IMR-90 (cell line): ENCODE data around the gene FAM217A. TPM values are rescaled to one million over a fixed set of nuclear protein-coding genes. Genes with fewer than 3 reads are reported as not detected.

Experiments
- ATAC-seq: fragments of 200-7000 bp; cut with Tn5 transposase; 2 replicates; pipeline ENCODE4 v1.9.1; 2020; ENCODE audit warnings: low read depth, mild to moderate bottlenecking, moderate library complexity
- BruUV-seq: library from RNA; stranded (reverse); fragments of 400-500 nt; replicated peaks from 2 replicates; lab custom pipeline; 2021; lab: Mats Ljungman, UMichigan
- CTCF ChIA-PET: fragments of 300-600 bp; formaldehyde crosslinking; extraction: SDS; loops from one replicate; lab custom pipeline; 2021; ENCODE audit warnings: antibody characterized with exemption; lab: Yijun Ruan, JAX
- POLR2A ChIA-PET: fragments of 300-600 bp; sonication (Branson Sonifier 250); formaldehyde crosslinking; loops from one replicate; lab custom pipeline; 2022; ENCODE audit warnings: antibody characterized with exemption; ENCODE audit not compliant: unreplicated experiment; lab: Charles Lee
- DNase-seq: peaks from one replicate; pipeline ENCODE4 v3.0.0; 2013
- H2AFZ ChIP-seq: replicated peaks from 2 replicates; pipeline ENCODE3; 2013; ENCODE audit warnings: low read length, mild to moderate bottlenecking; ENCODE audit not compliant: poor library complexity
- H2AK5ac ChIP-seq: 2 replicates; pipeline ENCODE4 v1.6.1; 2013; ENCODE audit warnings: low read depth, low read length, inconsistent platforms
- H2AK9ac ChIP-seq: replicated peaks from 2 replicates; pipeline ENCODE3; 2013; ENCODE audit warnings: mild to moderate bottlenecking, low read depth, low read length, moderate library complexity; ENCODE audit not compliant: poor library complexity
- H2BK120ac ChIP-seq: 2 replicates; pipeline ENCODE4 v1.6.1; 2013; ENCODE audit warnings: low read depth, low read length, inconsistent platforms
- H2BK15ac ChIP-seq: 3 replicates; pipeline ENCODE4 v1.6.1; 2013; ENCODE audit warnings: low read depth, low read length, inconsistent platforms
- H2BK20ac ChIP-seq: 2 replicates; pipeline ENCODE4 v1.6.1; 2013; ENCODE audit warnings: low read depth, mild to moderate bottlenecking, inconsistent platforms, low read length, moderate library complexity
- H2BK5ac ChIP-seq: 2 replicates; pipeline ENCODE4 v1.6.1; 2013; ENCODE audit warnings: mild to moderate bottlenecking, low read depth, low read length, inconsistent platforms; ENCODE audit not compliant: poor library complexity, severe bottlenecking
- H3K14ac ChIP-seq: replicated peaks from 2 replicates; pipeline ENCODE4 v1.6.1; 2013; ENCODE audit warnings: low read depth, low read length, inconsistent platforms
- H3K18ac ChIP-seq: 2 replicates; pipeline ENCODE4 v1.6.1; 2013; ENCODE audit warnings: low read depth, low read length, control low read depth
- H3K23ac ChIP-seq: 2 replicates; pipeline ENCODE4 v1.6.1; 2013; ENCODE audit warnings: low read depth, low read length, inconsistent platforms
- H3K27ac ChIP-seq: 2 replicates; pipeline ENCODE4 v1.5.1; 2013; ENCODE audit warnings: mild to moderate bottlenecking, control low read depth, low read length; ENCODE audit not compliant: insufficient read depth
- H3K27me3 ChIP-seq: 2 replicates; pipeline ENCODE4 v1.6.1; 2013; ENCODE audit warnings: low read length; ENCODE audit not compliant: control insufficient read depth, insufficient read depth
- H3K36me3 ChIP-seq: 2 replicates; pipeline ENCODE4 v1.6.1; 2013; ENCODE audit warnings: low read length, mixed read lengths; ENCODE audit not compliant: control insufficient read depth, insufficient read depth
- H3K4ac ChIP-seq: 2 replicates; pipeline ENCODE4 v1.6.1; 2013; ENCODE audit warnings: low read depth, low read length, inconsistent platforms
- H3K4me1 ChIP-seq: 2 replicates; pipeline ENCODE4 v1.6.1; 2013; ENCODE audit warnings: low read length, mixed read lengths; ENCODE audit not compliant: control insufficient read depth, insufficient read depth
- H3K4me2 ChIP-seq: 2 replicates; pipeline ENCODE4 v1.6.1; 2013; ENCODE audit warnings: low read depth, mild to moderate bottlenecking, control low read depth, low read length, moderate library complexity
- H3K4me3 ChIP-seq: 2 replicates; pipeline ENCODE4 v1.5.1; 2013; ENCODE audit warnings: low read depth, mild to moderate bottlenecking, control low read depth, low read length, moderate library complexity; ENCODE audit not compliant: insufficient read depth
- H3K56ac ChIP-seq: 2 replicates; pipeline ENCODE4 v1.6.1; 2013; ENCODE audit warnings: low read length, inconsistent platforms; ENCODE audit not compliant: insufficient read depth; ENCODE audit errors: extremely low read depth
- H3K79me1 ChIP-seq, 2 experiments: 2 replicates each; pipeline ENCODE4 v1.6.1; 2013; ENCODE audit warnings: low read length in 2 of 2, inconsistent platforms in 1 of 2, low read depth in 1 of 2
- H3K9ac ChIP-seq: 2 replicates; pipeline ENCODE4 v1.6.1; 2013; ENCODE audit warnings: low read depth, low read length, control low read depth
- H3K9me1 ChIP-seq: 2 replicates; pipeline ENCODE4 v1.6.1; 2013; ENCODE audit warnings: low read length, inconsistent platforms; ENCODE audit not compliant: insufficient read depth
- H3K9me3 ChIP-seq: 2 replicates; pipeline ENCODE4 v1.6.1; 2013; ENCODE audit warnings: low read length; ENCODE audit not compliant: control insufficient read depth, insufficient read depth
- H4K20me1 ChIP-seq: 2 replicates; pipeline ENCODE4 v1.6.1; 2013; ENCODE audit warnings: low read length, inconsistent platforms; ENCODE audit not compliant: insufficient read depth
- H4K5ac ChIP-seq: 2 replicates; pipeline ENCODE4 v1.6.1; 2013; ENCODE audit warnings: mild to moderate bottlenecking, low read depth, low read length, control low read depth
- H4K8ac ChIP-seq, 2 experiments: 2 replicates each; pipeline ENCODE4 v1.6.1; 2013; ENCODE audit warnings: low read depth in 2 of 2, low read length in 2 of 2, control low read depth in 1 of 2, inconsistent platforms in 1 of 2
- H4K91ac ChIP-seq: 2 replicates; pipeline ENCODE4 v1.6.1; 2013; ENCODE audit warnings: low read depth, low read length, inconsistent platforms; ENCODE audit not compliant: insufficient read depth
- CEBPB ChIP-seq: IDR thresholded peaks from 2 replicates; pipeline ENCODE4 v1.6.1; 2012; ENCODE audit warnings: low read depth, low read length, improper control_type of control experiment
- CHD1 ChIP-seq: IDR thresholded peaks from 2 replicates; pipeline ENCODE4 v1.6.1; 2012; ENCODE audit warnings: low read depth, low read length, improper control_type of control experiment
- USF2 ChIP-seq: fragments of 150-350 bp; IDR thresholded peaks from 2 replicates; pipeline ENCODE4 v1.6.1; 2017; ENCODE audit warnings: mild to moderate bottlenecking, antibody characterized with exemption, low read length, low read depth
- dilution Hi-C: fragments of 300-500 bp; cut with HindIII; formaldehyde crosslinking; loops from one replicate; pipeline ENCODE4 v1.14.3; 2018; ENCODE audit warnings: low sequenced_read_pairs; ENCODE audit not compliant: unreplicated experiment
- in situ Hi-C: fragments of 300-500 bp; cut with MboI; formaldehyde crosslinking; loops from 3 replicates; pipeline ENCODE4 v1.14.3; 2019; ENCODE audit warnings: low sequenced_read_pairs, inconsistent platforms, mixed read lengths
- intact Hi-C: fragments of 100-400 bp; cut with micrococcal nuclease; formaldehyde crosslinking; loops from 2 replicates; pipeline ENCODE4 v1.10.0; 2022
- polyA plus RNA-seq, 3 experiments: library from polyadenylated mRNA; depleted of rRNA; stranded (reverse); fragments of >200 nt; gene quantifications; 2 replicates each; pipeline ENCODE4 v1.2.3, GENCODE V29; 2012; ENCODE audit warnings: low replicate concordance in 1 of 3
- total RNA-seq: library from RNA; depleted of rRNA; stranded (reverse); fragments of >200 nt; gene quantifications from 2 replicates; pipeline ENCODE4 v1.2.3, GENCODE V29; 2012

The FAM217A gene
- total and polyA plus RNA-seq, 2 of the 4 experiments (the other 2 are of a cell fraction) = not detected

- Histone ChIP-seq H2AFZ (no peak overlapping the region), H3K27ac (no peak overlapping the region), H3K56ac (no peak overlapping the region), H3K23ac (no peak overlapping the region), H3K79me1 (no peaks in the 10 kb centered on the region), H3K4me1 (no peaks in the 10 kb centered on the region; the same call in 1 of the 2 replicates), H2BK20ac (no peak overlapping the region), H3K14ac (no peak overlapping the region), H3K9ac (no peak overlapping the region), H3K27me3 (peaks cover under 1% of the 10 kb centered on the region), H4K5ac (no peak overlapping the region), H2BK5ac (no peak overlapping the region), H4K20me1 (no peaks in the 10 kb centered on the region), H2BK120ac (no peak overlapping the region), H3K18ac (no peak overlapping the region), H3K9me1 (peaks cover 6% of the 10 kb centered on the region; the same call in 1 of the 2 replicates), H2AK9ac (no peak overlapping the region), H3K4me2 (no peak overlapping the region), H3K36me3 (peaks cover 20% of the 10 kb centered on the region), H2AK5ac (no peak overlapping the region), H2BK15ac (no peak overlapping the region), H4K91ac (no peak overlapping the region), H3K4ac (no peak overlapping the region), H4K8ac (no peak overlapping the region), H3K9me3 (peaks cover 8% of the 10 kb centered on the region), H3K4me3 (no peak overlapping the region)
- peak; percentile 21; the same call in 1 of the 2 replicates for ATAC-seq
- ChIA-PET CTCF (no interaction called here), POLR2A (no interaction called here)
- intact Hi-C loops (no loop called here), dilution Hi-C loops (no loop called here), in situ Hi-C loops (no loop called here)
- BruUV-seq = no TSS peak
- peak; percentile 17; the same call in 1 of the 2 replicates for TF ChIP-seq CEBPB
- TF ChIP-seq USF2 = no peak
- no peak for TF ChIP-seq CHD1
- peak; percentile 12 for DNase-seq
Measured at GRCh38 chr6:4113649-4114048, 34.7 kb upstream of the FAM217A start.
